HG03045 (cell line): Measurements from ENCODE around the gene ANKS3.
"Not testable (repeated sequence)": the region's sequence is repeated elsewhere in the genome, so short reads cannot be mapped to it uniquely, and the experiment has no call there.

Experiments
- ATAC-seq: cut with Tn5 transposase; IDR thresholded peaks from one replicate; pipeline ENCODE4 v1.9.1; 2021; ENCODE audit warnings: mild to moderate bottlenecking, moderate library complexity; ENCODE audit not compliant: unreplicated experiment

The ANKS3 gene

GRCh38 chr16:4651827-4652226 lies 82.2 kb downstream of the ANKS3 start:
- ATAC-seq, result no peak

- not testable (repeated sequence) for ATAC-seq
These were observed 83.5 kb downstream of the ANKS3 start for GRCh38 chr16:4650443-4651074.

- no peak for ATAC-seq
These were observed 84.2 kb downstream of the ANKS3 start for GRCh38 chr16:4649744-4650442.

- no peak for ATAC-seq
These were observed 85.2 kb downstream of the ANKS3 start for GRCh38 chr16:4648917-4649316.

- no peak for ATAC-seq
These were observed 86.5 kb downstream of the ANKS3 start for GRCh38 chr16:4647644-4647980.

GRCh38 chr16:4646773-4647643 lies 87.1 kb downstream of the ANKS3 start:
- no peak for ATAC-seq
